ENCODE measurements around the gene ST3GAL2.
"Not testable (repeated sequence)": the region's sequence is repeated elsewhere in the genome, so short reads cannot be mapped to it uniquely, and the experiment has no call there.

DNA sequence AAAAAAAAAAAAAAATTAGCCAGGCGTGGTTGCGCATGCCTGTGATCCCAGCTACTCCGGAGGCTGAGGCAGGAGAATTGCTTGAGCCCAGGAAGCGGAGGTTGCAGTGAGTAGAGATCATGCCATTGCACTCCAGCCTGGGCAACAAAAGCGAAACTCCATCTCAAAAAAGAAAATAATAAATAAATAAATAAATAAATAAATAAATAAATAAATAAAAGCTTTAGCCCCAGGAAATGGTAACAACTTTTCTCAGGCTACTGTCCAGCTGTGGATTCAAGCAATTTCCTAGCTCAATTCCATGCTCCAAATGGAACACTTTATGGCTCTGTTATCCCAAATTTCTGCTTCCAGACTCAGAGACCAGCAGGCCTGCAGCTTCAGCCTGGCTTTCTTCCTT lies 25.3 kb downstream of the ST3GAL2 start:
- not testable (repeated sequence) for TF ChIP-seq CTCF, POLR2A (IDR thresholded peaks at IDR 0.05)
